Epithelial cell of esophagus (primary cell): ENCODE measurements around the gene RAP1GAP2.

Source experiments
- DNase-seq: peaks from one replicate; pipeline ENCODE4 v3.0.0; 2010; ENCODE audit warnings: low read depth
- H3K4me3 ChIP-seq: 2 replicates; pipeline ENCODE4 v1.5.1; 2011; ENCODE audit warnings: mild to moderate bottlenecking, low read length, control low read depth
- TF ChIP-seq, protein P1 (sequence below): IDR thresholded peaks from 2 replicates; pipeline ENCODE4 v1.5.1; 2011; ENCODE audit warnings: low read depth, mild to moderate bottlenecking, low read length, control low read depth, inconsistent platforms; ENCODE audit not compliant: insufficient read depth; ENCODE audit errors: missing control alignments

RAP1GAP2 gene

DNA sequence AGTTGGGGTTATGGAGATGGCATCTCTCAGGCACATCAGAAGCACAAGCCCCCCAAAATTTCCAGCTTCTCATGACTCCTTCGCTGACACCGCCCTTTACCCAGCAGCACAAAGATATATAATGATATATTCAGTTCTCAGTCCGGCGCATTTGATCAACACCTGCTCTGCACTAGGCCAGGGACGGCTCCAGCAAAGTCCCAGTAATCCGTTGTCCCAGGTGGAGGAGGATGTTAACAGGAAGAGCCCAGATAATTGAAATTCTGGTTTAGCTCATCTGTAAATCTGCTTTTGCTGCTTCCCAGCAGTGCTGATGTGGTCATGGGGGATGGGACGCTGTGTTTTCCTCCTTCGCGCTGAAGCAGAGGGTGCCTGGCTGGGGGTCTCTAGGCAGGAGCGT is 135.6 kb downstream of the RAP1GAP2 start:
- H3K4me3 ChIP-seq: no peak overlapping the region
- TF ChIP-seq, protein P1, sequence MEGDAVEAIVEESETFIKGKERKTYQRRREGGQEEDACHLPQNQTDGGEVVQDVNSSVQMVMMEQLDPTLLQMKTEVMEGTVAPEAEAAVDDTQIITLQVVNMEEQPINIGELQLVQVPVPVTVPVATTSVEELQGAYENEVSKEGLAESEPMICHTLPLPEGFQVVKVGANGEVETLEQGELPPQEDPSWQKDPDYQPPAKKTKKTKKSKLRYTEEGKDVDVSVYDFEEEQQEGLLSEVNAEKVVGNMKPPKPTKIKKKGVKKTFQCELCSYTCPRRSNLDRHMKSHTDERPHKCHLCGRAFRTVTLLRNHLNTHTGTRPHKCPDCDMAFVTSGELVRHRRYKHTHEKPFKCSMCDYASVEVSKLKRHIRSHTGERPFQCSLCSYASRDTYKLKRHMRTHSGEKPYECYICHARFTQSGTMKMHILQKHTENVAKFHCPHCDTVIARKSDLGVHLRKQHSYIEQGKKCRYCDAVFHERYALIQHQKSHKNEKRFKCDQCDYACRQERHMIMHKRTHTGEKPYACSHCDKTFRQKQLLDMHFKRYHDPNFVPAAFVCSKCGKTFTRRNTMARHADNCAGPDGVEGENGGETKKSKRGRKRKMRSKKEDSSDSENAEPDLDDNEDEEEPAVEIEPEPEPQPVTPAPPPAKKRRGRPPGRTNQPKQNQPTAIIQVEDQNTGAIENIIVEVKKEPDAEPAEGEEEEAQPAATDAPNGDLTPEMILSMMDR: no peak
- DNase-seq: no peak

DNA sequence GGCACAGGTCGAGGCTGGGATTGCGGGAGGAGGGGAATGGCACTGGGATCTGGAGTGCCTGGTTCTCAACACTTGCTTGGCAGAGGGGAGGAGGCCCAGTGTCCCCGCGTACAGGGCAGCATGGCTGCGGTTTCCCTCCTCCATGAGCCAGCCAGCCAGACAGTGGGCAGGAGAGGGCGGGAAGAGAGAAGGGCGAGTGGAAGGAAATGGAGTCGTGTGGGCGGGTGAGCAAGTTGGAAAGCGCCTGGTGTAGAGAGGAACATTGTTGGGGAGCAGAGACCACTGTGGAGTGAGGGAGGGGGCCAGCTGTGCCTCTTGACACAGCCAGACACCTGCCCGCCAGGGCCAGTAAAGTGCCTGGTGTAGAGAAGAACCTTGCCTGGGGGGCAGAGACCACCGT is 136.7 kb downstream of the RAP1GAP2 start:
- no peak overlapping the region for H3K4me3 ChIP-seq
- TF ChIP-seq, protein P1: no peak
- DNase-seq: no peak

DNA sequence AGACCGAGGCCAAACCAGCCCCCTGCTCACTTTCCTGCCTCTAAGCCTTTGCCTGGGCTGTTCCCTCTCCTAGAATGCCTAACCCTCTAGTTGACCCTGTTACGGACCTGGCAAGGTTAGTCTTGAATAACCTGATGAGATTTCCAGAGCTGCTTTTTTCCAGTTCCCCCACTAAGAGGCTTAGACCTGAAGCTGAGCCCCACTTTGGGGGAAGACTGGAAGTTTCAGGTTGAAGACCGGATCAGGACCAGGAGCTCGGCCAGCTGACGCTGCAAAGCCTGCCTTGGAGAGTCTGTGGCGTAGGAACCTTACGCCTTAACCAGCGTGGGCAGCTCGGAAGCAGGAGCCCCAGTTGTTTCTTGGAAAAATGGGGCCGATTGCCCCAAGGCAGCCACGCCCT is 137.4 kb downstream of the RAP1GAP2 start:
- no peak for DNase-seq
- TF ChIP-seq, protein P1: no peak
- no peak overlapping the region for H3K4me3 ChIP-seq

DNA sequence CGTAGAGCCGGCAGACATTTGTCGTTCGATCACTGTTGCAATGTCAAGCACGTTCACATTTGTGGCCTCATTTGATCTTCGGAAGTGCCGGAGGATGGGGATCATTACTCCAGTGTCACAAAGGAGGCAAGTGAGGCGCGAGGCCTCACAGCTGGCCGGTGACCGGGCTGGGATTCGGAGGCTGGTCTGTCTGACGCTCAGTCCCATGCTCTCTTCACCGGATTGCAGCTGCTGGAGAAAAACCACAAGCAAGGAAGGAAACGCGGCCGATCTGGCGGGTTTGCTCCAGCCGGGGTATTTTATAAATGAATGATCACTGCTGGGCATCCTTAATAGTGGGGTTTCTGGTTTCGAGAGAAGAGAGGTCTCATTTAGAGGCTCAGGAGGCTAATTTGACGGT is 139.4 kb downstream of the RAP1GAP2 start:
- DNase-seq: no peak
- TF ChIP-seq, protein P1: no peak
- no peak overlapping the region for H3K4me3 ChIP-seq

DNA sequence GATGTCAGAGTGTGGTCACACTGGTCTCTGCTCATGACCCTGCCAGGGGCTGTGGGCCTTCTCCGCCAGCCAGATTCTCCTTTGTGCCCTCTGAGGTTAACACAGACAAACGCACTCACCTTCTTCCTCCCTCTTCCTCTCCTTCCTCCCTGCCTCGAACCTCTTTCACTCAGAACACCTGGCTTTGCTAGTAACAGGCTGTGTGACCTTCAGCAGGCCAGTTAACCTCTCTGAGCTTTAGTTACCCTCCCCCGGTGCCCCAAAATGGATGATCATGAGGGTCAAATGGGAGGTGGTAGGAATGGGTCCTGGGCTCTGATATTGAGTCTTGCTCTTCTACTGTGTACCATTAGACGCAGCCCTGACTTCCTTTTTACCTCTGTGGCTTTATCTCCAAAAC is 140.1 kb downstream of the RAP1GAP2 start:
- no peak for DNase-seq
- TF ChIP-seq, protein P1: no peak
- H3K4me3 ChIP-seq: no peak overlapping the region

DNA sequence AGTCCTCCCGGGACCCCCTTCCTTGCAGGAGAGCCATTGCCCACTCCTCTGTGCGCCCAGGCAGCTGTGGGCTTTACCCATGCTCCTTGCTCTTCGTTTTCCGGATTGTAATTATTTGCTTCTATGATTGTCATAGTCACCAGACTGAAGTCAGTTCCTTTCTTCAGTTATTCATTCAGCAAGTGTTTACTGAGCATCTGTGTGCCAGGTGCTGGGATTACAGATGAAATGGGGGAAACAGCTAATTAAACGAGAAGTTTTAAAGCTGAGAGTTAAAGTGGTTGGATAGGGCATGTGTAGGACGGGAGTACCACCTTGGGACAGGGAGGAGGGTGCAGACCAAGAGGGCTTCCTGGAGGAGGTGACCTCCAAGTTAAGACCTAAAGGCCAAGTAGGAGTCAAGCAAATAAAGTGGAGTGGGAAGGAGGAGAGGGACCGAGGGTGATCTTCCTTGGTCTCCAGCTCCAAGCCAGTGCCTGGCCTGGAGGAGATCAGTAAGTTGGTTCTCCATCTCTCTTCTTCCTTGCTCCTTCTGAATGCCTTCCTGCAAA is 140.6 kb downstream of the RAP1GAP2 start:
- TF ChIP-seq, protein P1: no peak
- no peak overlapping the region for H3K4me3 ChIP-seq
- DNase-seq: no peak

DNA sequence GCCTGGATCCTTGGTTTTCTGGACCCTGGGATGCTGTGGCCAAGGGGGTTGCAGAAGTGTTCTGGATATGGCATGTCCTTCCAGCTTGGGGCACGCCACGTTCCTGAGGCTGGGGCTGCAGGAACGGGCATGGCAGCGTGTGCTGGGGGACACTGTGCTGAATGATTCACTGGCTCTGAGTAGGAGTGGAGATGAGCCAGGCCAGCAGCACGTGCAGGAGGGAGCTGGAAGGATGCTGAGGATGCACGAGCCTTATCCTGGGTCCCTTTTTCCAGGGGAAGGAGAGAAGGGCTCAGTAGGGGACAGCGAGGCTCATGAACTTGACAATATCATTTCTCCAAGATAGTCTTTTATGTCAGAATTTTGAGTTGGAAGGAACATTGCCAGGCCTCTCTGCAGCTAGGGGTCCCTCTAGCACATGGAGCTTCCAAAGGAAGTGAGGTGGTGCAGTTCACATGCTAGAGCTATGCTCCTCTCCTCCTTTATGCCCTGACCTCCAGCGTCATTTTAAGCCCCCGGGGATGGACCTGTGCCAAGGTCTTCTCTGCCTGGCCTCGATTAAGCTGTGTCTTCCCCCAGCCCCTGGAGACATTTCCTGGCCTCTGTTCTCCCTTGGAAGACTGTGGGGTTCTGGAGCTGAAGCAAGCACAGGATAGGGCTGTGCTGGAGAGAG is 141.2 kb downstream of the RAP1GAP2 start:
- no peak overlapping the region for H3K4me3 ChIP-seq
- TF ChIP-seq, protein P1: no peak
- DNase-seq: no peak
